Effector memory CD8-positive, alpha-beta T cell (primary cell): ENCODE measurements around the gene RIC8A.
"Not testable (repeated sequence)": the region's sequence is repeated elsewhere in the genome, so short reads cannot be mapped to it uniquely, and the experiment has no call there.

Experiments used
- ATAC-seq: fragments of 150-1000 bp; cut with Tn5 transposase; replicated peaks from 2 replicates; pipeline ENCODE4 v1.10.0; 2021; ENCODE audit warnings: mild to moderate bottlenecking, moderate library complexity
- DNase-seq, 3 experiments: peaks; one replicate each; pipeline ENCODE4 v3.0.0; 2021
- H3K27ac Mint-ChIP-seq, 2 donors: one replicate each; pipeline ENCODE4 v1.8.0; 2022; ENCODE audit warnings: mild to moderate bottlenecking in 2 of 2, mixed read lengths in 2 of 2, moderate library complexity in 2 of 2
- H3K27me3 Mint-ChIP-seq, 2 donors: one replicate each; pipeline ENCODE4 v1.8.0; 2022; ENCODE audit warnings: mixed read lengths in 2 of 2
- H3K36me3 Mint-ChIP-seq: one replicate; pipeline ENCODE4 v1.8.0; 2022; ENCODE audit warnings: mild to moderate bottlenecking, moderate library complexity, mixed read lengths; ENCODE audit not compliant: insufficient read depth
- H3K4me1 Mint-ChIP-seq, 2 donors: one replicate each; pipeline ENCODE4 v1.8.0; 2022; ENCODE audit warnings: low read depth in 2 of 2, mixed read lengths in 2 of 2
- H3K4me3 Mint-ChIP-seq, 2 donors: one replicate each; pipeline ENCODE4 v1.8.0; 2022; ENCODE audit warnings: mild to moderate bottlenecking in 2 of 2, mixed read lengths in 2 of 2, moderate library complexity in 2 of 2
- H3K9me3 Mint-ChIP-seq, 2 donors: one replicate each; pipeline ENCODE4 v1.8.0; 2022; ENCODE audit warnings: mixed read lengths in 2 of 2

RIC8A gene

GRCh38 chr11:235180-235579 is 27.7 kb downstream of the RIC8A start:
- peak overlapping the region; percentile 96 for H3K4me3 Mint-ChIP-seq
- no peak for ATAC-seq
- H3K27me3 Mint-ChIP-seq: no peaks in the 10 kb centered on the region
- peaks cover 26% of the 10 kb centered on the region for H3K36me3 Mint-ChIP-seq
- no peak for DNase-seq
- H3K27ac Mint-ChIP-seq: peak overlapping the region; percentile 98 to 99
- peaks cover 11 to 34% of the 10 kb centered on the region in 2 donors for H3K4me1 Mint-ChIP-seq
- H3K9me3 Mint-ChIP-seq: no peaks in the 10 kb centered on the region

GRCh38 chr11:235609-235996 is 28.1 kb downstream of the RIC8A start:
- Mint-ChIP-seq H3K27me3 (no peaks in the 10 kb centered on the region), H3K4me1 (peaks cover 11 to 38% of the 10 kb centered on the region in 2 donors), H3K4me3 (peak overlapping the region; percentile 96), H3K36me3 (peaks cover 28% of the 10 kb centered on the region), H3K27ac (peak overlapping the region; percentile 98 to 99), H3K9me3 (no peaks in the 10 kb centered on the region)
- ATAC-seq: peak; percentile 53
- DNase-seq: peak in 1 of 3 experiments; percentile 61

- Mint-ChIP-seq H3K4me3 (peak within 1 kb of the TSS; percentile 96), H3K9me3 (no peaks in the 10 kb centered on the region), H3K27ac (peak within 1 kb of the TSS; percentile 98 to 99), H3K4me1 (peaks cover 13 to 38% of the 10 kb centered on the region in 2 donors), H3K27me3 (no peaks in the 10 kb centered on the region), H3K36me3 (peaks cover 32% of the 10 kb centered on the region)
- ATAC-seq: peak; percentile 84
- DNase-seq: peak; percentile 79 to 82 (median 81)
Observed at GRCh38 chr11:235997-236773, 28.7 kb downstream of the RIC8A start, which contains the start of gene SIRT3. SIRT3 (minus strand) TSS chr11:236342; CDS start chr11:236328, 14 bp downstream.

GRCh38 chr11:236774-237767 is 29.6 kb downstream of the RIC8A start, which contains the start of gene PSMD13:
PSMD13 (plus strand) TSS chr11:236976; CDS start chr11:237050, 74 bp downstream.
- Mint-ChIP-seq H3K27ac (peak within 1 kb of the TSS; percentile 98 to 99), H3K4me3 (peak within 1 kb of the TSS; percentile 96), H3K27me3 (no peaks in the 10 kb centered on the region), H3K36me3 (peaks cover 38% of the 10 kb centered on the region), H3K4me1 (peaks cover 20 to 44% of the 10 kb centered on the region in 2 donors), H3K9me3 (no peaks in the 10 kb centered on the region)
- DNase-seq (peak; percentile 83 to 85 (median 85)), ATAC-seq (peak; percentile 79)

GRCh38 chr11:238346-238745 is 30.8 kb downstream of the RIC8A start:
- H3K9me3 Mint-ChIP-seq, H3K27me3 Mint-ChIP-seq, ATAC-seq, DNase-seq: not testable (repeated sequence)
- H3K27ac Mint-ChIP-seq: peak overlapping the region; percentile 98 to 99
- peaks cover 42% of the 10 kb centered on the region for H3K36me3 Mint-ChIP-seq
- H3K4me1 Mint-ChIP-seq: peaks cover 20 to 45% of the 10 kb centered on the region in 2 donors
- H3K4me3 Mint-ChIP-seq: peak overlapping the region; percentile 96

- Mint-ChIP-seq H3K27me3 (no peaks in the 10 kb centered on the region), H3K36me3 (peaks cover 62% of the 10 kb centered on the region), H3K4me3 (no peak overlapping the region), H3K9me3 (no peaks in the 10 kb centered on the region), H3K4me1 (peaks cover 19 to 41% of the 10 kb centered on the region in 2 donors), H3K27ac (no peak overlapping the region)
- ATAC-seq: no peak
- no peak for DNase-seq
Observed at GRCh38 chr11:240315-240714, 32.8 kb downstream of the RIC8A start.

- H3K27ac Mint-ChIP-seq: peak overlapping the region in 1 of 2 donors; percentile 10
- no peak overlapping the region for H3K4me3 Mint-ChIP-seq
- ATAC-seq (no peak), DNase-seq (no peak)
- H3K36me3 Mint-ChIP-seq: peaks cover 64% of the 10 kb centered on the region
- no peaks in the 10 kb centered on the region for H3K27me3 Mint-ChIP-seq
- peaks cover 16 to 33% of the 10 kb centered on the region in 2 donors for H3K4me1 Mint-ChIP-seq
- no peaks in the 10 kb centered on the region for H3K9me3 Mint-ChIP-seq
Observed at GRCh38 chr11:241634-242033, 34.1 kb downstream of the RIC8A start.

GRCh38 chr11:244376-244775 is 36.9 kb downstream of the RIC8A start:
- no peak for ATAC-seq
- Mint-ChIP-seq H3K9me3 (no peaks in the 10 kb centered on the region), H3K4me1 (peaks cover 10 to 21% of the 10 kb centered on the region in 2 donors), H3K4me3 (no peak overlapping the region), H3K36me3 (peaks cover 80% of the 10 kb centered on the region), H3K27me3 (no peaks in the 10 kb centered on the region), H3K27ac (no peak overlapping the region)
- DNase-seq: no peak

- ATAC-seq (no peak), DNase-seq (no peak)
- Mint-ChIP-seq H3K4me3 (no peak overlapping the region), H3K36me3 (peaks cover 87% of the 10 kb centered on the region), H3K4me1 (peaks cover 6 to 12% of the 10 kb centered on the region in 2 donors), H3K27me3 (no peaks in the 10 kb centered on the region), H3K9me3 (no peaks in the 10 kb centered on the region), H3K27ac (peak overlapping the region in 1 of 2 donors; percentile 65)
Observed at GRCh38 chr11:249062-249461, 41.6 kb downstream of the RIC8A start.

GRCh38 chr11:250274-250673 is 42.8 kb downstream of the RIC8A start:
- Mint-ChIP-seq H3K27me3 (no peaks in the 10 kb centered on the region), H3K4me3 (no peak overlapping the region), H3K27ac (no peak overlapping the region), H3K4me1 (peaks cover 6 to 12% of the 10 kb centered on the region in 2 donors), H3K9me3 (no peaks in the 10 kb centered on the region), H3K36me3 (peaks cover 75% of the 10 kb centered on the region)
- no peak for ATAC-seq
- DNase-seq: no peak

GRCh38 chr11:250740-251299 is 43.3 kb downstream of the RIC8A start:
- peak; percentile 76 to 81 (median 78) for DNase-seq
- Mint-ChIP-seq H3K36me3 (peaks cover 69% of the 10 kb centered on the region), H3K9me3 (no peaks in the 10 kb centered on the region), H3K4me3 (no peak overlapping the region), H3K27ac (peak overlapping the region in 1 of 2 donors; percentile 20), H3K4me1 (peaks cover 4 to 12% of the 10 kb centered on the region in 2 donors), H3K27me3 (no peaks in the 10 kb centered on the region)
- ATAC-seq: peak; percentile 100

- H3K27me3 Mint-ChIP-seq: no peaks in the 10 kb centered on the region
- peaks cover 4 to 12% of the 10 kb centered on the region in 2 donors for H3K4me1 Mint-ChIP-seq
- no peak overlapping the region for H3K4me3 Mint-ChIP-seq
- peaks cover 62% of the 10 kb centered on the region for H3K36me3 Mint-ChIP-seq
- no peaks in the 10 kb centered on the region for H3K9me3 Mint-ChIP-seq
- ATAC-seq (no peak), DNase-seq (no peak)
- peak overlapping the region; percentile 11 to 62 for H3K27ac Mint-ChIP-seq
Observed at GRCh38 chr11:251550-251949, 44.0 kb downstream of the RIC8A start.

- DNase-seq (no peak), ATAC-seq (no peak)
- H3K27ac Mint-ChIP-seq: peak overlapping the region in 1 of 2 donors; percentile 62
- H3K27me3 Mint-ChIP-seq: no peaks in the 10 kb centered on the region
- peaks cover 51% of the 10 kb centered on the region for H3K36me3 Mint-ChIP-seq
- H3K4me1 Mint-ChIP-seq: peaks cover 4 to 12% of the 10 kb centered on the region in 2 donors
- H3K4me3 Mint-ChIP-seq: no peak overlapping the region
- H3K9me3 Mint-ChIP-seq: no peaks in the 10 kb centered on the region
Observed at GRCh38 chr11:252666-253065, 45.2 kb downstream of the RIC8A start.
